Endothelial cell (in vitro differentiated cells): ENCODE results near the gene DNAJC16. TPM values are rescaled to one million over a fixed set of nuclear protein-coding genes. Genes with fewer than 3 reads are reported as not detected.
A peak's percentile ranks its signal among the peaks of the same experiment; 100 is the strongest.
"Not testable (repeated sequence)": the region's sequence is repeated elsewhere in the genome, so short reads cannot be mapped to it uniquely, and the experiment has no call there.

Source experiments
- DNase-seq: peaks from one replicate; pipeline ENCODE4 v3.0.0; 2021; ENCODE audit warnings: low spot score
- H3K27ac Mint-ChIP-seq: one replicate; pipeline ENCODE4 v1.8.0; 2021; ENCODE audit warnings: mixed read lengths, inconsistent platforms; ENCODE audit not compliant: unreplicated experiment
- H3K27me3 Mint-ChIP-seq: one replicate; pipeline ENCODE4 v1.8.0; 2021; ENCODE audit warnings: mild to moderate bottlenecking, moderate library complexity, mixed read lengths, inconsistent platforms; ENCODE audit not compliant: unreplicated experiment
- H3K36me3 Mint-ChIP-seq: one replicate; pipeline ENCODE4 v1.8.0; 2021; ENCODE audit warnings: mild to moderate bottlenecking, low read depth, mixed read lengths, inconsistent platforms; ENCODE audit not compliant: unreplicated experiment
- H3K4me1 Mint-ChIP-seq: one replicate; pipeline ENCODE4 v1.8.0; 2021; ENCODE audit warnings: mild to moderate bottlenecking, mixed read lengths, inconsistent platforms; ENCODE audit not compliant: unreplicated experiment
- H3K4me3 Mint-ChIP-seq: one replicate; pipeline ENCODE4 v1.8.0; 2021; ENCODE audit warnings: mild to moderate bottlenecking, mixed read lengths, inconsistent platforms; ENCODE audit not compliant: unreplicated experiment
- H3K9me3 Mint-ChIP-seq: one replicate; pipeline ENCODE4 v1.8.0; 2021; ENCODE audit warnings: mixed read lengths, inconsistent platforms; ENCODE audit not compliant: unreplicated experiment
- total RNA-seq: library from RNA; stranded (reverse); fragmentation: NEBNext Ultra II Directional; extraction: Animal tissue kit (Norgen Biotek cat#: 25700); gene quantifications from one replicate; pipeline ENCODE4 v1.2.1, GENCODE V29; 2021; ENCODE audit not compliant: unreplicated experiment
- TF ChIP-seq, protein P1 (sequence below): fragments of 200-600 bp; sonication (generic); IDR thresholded peaks from one replicate; pipeline ENCODE4 v1.5.0; 2021; ENCODE audit warnings: antibody characterized with exemption; ENCODE audit not compliant: unreplicated experiment

The DNAJC16 gene
- total RNA-seq, 1 donor from 2014 or later, result 19.9 TPM

DNA sequence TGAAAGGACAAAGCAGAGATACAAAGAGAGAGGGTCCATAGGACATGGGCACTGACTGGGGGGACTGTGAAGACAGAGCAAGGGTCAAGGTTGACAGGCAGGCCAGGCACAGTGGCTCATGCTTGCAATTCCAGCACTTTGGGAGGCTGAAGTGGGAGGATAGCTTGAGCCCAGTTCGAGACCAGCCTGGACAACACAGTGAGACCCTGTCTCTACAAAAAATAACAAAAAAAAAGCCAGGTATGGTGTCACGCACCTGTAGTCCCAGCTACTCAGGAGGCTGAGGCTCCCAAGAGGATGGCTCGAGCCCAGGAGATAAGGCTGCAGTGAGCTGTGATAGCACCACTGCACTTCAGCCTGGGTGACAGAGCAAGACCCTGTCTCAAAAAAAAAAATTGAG, 7.0 kb upstream of the DNAJC16 start:
- TF ChIP-seq, protein P1, sequence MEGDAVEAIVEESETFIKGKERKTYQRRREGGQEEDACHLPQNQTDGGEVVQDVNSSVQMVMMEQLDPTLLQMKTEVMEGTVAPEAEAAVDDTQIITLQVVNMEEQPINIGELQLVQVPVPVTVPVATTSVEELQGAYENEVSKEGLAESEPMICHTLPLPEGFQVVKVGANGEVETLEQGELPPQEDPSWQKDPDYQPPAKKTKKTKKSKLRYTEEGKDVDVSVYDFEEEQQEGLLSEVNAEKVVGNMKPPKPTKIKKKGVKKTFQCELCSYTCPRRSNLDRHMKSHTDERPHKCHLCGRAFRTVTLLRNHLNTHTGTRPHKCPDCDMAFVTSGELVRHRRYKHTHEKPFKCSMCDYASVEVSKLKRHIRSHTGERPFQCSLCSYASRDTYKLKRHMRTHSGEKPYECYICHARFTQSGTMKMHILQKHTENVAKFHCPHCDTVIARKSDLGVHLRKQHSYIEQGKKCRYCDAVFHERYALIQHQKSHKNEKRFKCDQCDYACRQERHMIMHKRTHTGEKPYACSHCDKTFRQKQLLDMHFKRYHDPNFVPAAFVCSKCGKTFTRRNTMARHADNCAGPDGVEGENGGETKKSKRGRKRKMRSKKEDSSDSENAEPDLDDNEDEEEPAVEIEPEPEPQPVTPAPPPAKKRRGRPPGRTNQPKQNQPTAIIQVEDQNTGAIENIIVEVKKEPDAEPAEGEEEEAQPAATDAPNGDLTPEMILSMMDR, result no peak
- no peak for DNase-seq
- H3K27me3 Mint-ChIP-seq, result no peaks in the 10 kb centered on the region
- peaks cover 17% of the 10 kb centered on the region for H3K4me1 Mint-ChIP-seq
- H3K9me3 Mint-ChIP-seq, result no peaks in the 10 kb centered on the region
- no peak overlapping the region for H3K27ac Mint-ChIP-seq
- no peak overlapping the region for H3K4me3 Mint-ChIP-seq
- peaks cover 13% of the 10 kb centered on the region for H3K36me3 Mint-ChIP-seq

DNA sequence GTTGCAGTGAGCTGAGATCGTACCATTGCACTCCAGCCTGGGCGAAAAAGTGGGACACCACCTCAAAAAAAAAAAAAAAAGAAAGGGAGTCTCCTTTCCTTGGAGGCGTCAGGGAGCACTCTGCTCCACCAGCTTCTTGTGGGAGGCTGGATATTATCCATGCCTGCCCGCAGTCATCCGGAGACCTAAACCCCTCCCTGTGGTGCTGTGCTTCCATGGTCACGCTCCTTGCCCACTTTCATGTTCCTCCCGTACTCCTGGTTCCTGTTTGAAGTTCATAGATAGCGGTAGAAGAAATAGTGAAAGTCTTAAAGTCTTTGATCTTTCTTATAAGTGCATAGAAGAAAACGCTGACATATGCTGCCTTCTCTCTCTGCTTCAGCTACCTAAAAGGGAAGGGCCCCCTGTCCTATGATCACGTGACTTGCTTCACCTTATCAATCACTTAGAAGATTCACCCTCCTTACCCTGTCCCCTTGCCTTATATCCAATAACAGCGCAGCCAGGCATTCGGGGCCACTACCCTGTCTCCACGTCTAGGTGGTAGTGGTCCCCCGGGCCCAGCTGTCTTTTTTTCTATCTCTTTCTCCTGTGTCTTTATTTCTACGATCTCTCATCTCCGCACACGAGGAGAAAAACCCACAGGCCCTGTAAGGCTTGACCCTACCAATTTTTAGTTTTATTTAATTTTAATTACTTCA, 5.3 kb upstream of the DNAJC16 start:
- DNase-seq, result not testable (repeated sequence)
- H3K4me1 Mint-ChIP-seq, result peaks cover 20% of the 10 kb centered on the region
- H3K36me3 Mint-ChIP-seq, result peaks cover 13% of the 10 kb centered on the region

DNA sequence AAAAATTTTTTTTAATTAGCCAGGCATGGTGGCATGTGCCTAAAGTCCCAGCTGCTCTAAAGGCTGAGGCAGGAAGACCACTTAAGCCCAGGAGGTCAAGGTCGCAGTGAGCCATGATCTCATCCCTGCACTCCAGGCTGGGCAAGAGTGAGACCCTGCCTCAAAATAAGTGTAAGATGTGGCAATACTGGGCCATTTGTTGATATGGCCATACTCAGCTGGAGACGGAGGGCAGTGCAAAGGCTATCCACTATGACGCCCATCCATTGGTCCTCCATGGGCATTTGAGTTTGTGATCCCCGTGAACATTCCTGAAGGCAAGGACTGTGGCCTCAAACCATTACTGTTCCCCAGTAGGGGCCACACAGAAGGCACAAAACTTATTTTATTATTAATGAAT, 4.1 kb upstream of the DNAJC16 start:
- Mint-ChIP-seq H3K27me3 (peaks cover 14% of the 10 kb centered on the region), H3K4me3 (no peak overlapping the region), H3K36me3 (peaks cover 3% of the 10 kb centered on the region), H3K4me1 (peaks cover 24% of the 10 kb centered on the region), H3K9me3 (no peaks in the 10 kb centered on the region), H3K27ac (no peak overlapping the region)
- DNase-seq, result no peak
- TF ChIP-seq, protein P1, result no peak

More for the DNA sequence above, 5.3 kb upstream of the DNAJC16 start:
- not testable (repeated sequence) for H3K9me3 Mint-ChIP-seq, H3K4me3 Mint-ChIP-seq, H3K27ac Mint-ChIP-seq
- peaks cover 11% of the 10 kb centered on the region for H3K27me3 Mint-ChIP-seq

DNA sequence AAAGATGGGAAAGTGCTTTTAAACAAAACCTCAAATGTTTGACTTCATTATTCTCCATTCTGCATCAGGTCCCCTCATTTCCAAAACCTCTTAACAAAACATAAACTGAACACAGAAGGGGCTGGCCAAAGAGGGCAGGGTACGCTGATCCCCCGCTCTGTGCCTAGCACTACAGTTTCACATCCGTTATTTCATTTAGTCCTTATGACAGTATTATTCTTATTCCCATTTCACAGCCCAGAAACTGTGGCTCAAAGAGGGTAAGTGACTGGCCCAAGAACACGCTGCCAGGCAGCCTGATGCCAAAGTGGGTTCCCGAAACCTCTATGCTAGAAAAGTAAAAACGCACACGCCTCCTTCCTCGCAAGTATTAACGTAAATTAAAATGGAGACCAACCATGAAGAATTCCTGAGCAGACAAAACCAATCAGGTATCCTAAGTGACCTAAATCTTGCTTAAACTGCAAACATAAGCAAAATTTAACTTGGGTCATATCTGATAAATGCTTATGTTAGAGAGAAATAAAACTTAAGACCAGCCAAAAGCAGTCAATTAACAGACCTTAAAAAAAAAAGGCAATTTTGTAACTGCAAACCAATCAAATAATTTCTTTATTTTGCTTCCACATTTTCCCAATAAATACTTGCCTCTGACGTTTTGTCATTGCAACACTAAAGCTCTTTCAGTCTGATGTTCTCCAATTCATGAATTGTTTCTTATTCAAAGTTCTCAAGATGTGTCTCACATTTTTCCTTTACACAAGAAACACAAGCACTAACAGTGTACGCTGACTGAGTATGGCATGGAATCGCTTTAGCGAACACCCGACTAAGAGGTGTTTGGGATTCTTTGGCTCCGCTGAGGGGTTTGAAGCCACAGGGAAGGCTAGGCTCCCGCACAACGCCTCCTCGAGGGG, 3.3 kb upstream of the DNAJC16 start:
- TF ChIP-seq, protein P1, result no peak
- no peak for DNase-seq
- H3K27me3 Mint-ChIP-seq, result peaks cover 16% of the 10 kb centered on the region
- peak overlapping the region; percentile 9 for H3K27ac Mint-ChIP-seq
- peak overlapping the region; percentile 93 for H3K4me3 Mint-ChIP-seq
- peaks cover 26% of the 10 kb centered on the region for H3K4me1 Mint-ChIP-seq
- peaks cover 3% of the 10 kb centered on the region for H3K36me3 Mint-ChIP-seq
- no peaks in the 10 kb centered on the region for H3K9me3 Mint-ChIP-seq

DNA sequence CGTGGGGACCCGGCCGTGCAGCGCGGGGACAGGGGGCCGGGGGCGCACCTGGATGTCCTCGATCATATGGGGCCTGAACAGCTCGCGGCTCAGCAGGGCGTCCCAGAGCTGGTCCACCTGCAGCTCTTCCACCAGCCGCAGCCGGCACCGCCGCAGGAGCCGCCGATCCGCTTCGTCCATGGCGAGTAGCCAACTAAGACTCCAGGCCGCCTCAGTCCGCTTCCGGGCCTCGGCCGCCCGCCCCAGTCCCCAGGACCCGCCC, 2.7 kb upstream of the DNAJC16 start, which contains the start of gene CASP9:
TSS of gene CASP9 (minus strand) at position 195 of the 262 bp plus-strand sequence. CDS start at position 180, 15 bp downstream.
- Mint-ChIP-seq H3K36me3 (peaks cover 3% of the 10 kb centered on the region), H3K27ac (peak within 1 kb of the TSS; percentile 94), H3K4me1 (peaks cover 26% of the 10 kb centered on the region), H3K4me3 (peak within 1 kb of the TSS; percentile 93), H3K9me3 (no peaks in the 10 kb centered on the region), H3K27me3 (peaks cover 16% of the 10 kb centered on the region)
- no peak for DNase-seq
- TF ChIP-seq, protein P1, result no peak
